Neural cell (in vitro differentiated cells): ENCODE results near the gene SH3TC1. TPM values are rescaled to one million over a fixed set of nuclear protein-coding genes. Genes with fewer than 3 reads are reported as not detected.

Source experiments
- H2AFZ ChIP-seq: fragments of 200-600, 300-800 bp; sonication (generic), shearing (Covaris generic); 2 replicates; pipeline ENCODE4 v1.6.0; 2014; ENCODE audit warnings: low read depth, mild to moderate bottlenecking, antibody characterized with exemption, low read length, moderate library complexity
- H3F3A ChIP-seq: fragments of 200-600 bp; shearing (Covaris generic); 2 replicates; pipeline ENCODE4 v1.6.1; 2016; ENCODE audit warnings: mild to moderate bottlenecking, moderate library complexity, mixed read lengths, antibody characterized with exemption, low read length; ENCODE audit not compliant: insufficient read depth, poor library complexity, severe bottlenecking
- H3K27ac ChIP-seq: fragments of 200-600, 300-800 bp; sonication (generic), shearing (Covaris generic); 2 replicates; pipeline ENCODE4 v1.5.1; 2014; ENCODE audit warnings: mild to moderate bottlenecking, low read length, moderate library complexity
- H3K27me3 ChIP-seq: fragments of 300-800, 200-600 bp; sonication (generic), shearing (Covaris generic); 2 replicates; pipeline ENCODE4 v1.6.0; 2014; ENCODE audit warnings: mild to moderate bottlenecking, low read depth, low read length, moderate library complexity; ENCODE audit not compliant: insufficient read depth
- H3K36me3 ChIP-seq: fragments of 300-800, 200-600 bp; sonication (generic), shearing (Covaris generic); 2 replicates; pipeline ENCODE4 v1.5.1; 2014; ENCODE audit warnings: mild to moderate bottlenecking, antibody characterized with exemption, low read length, moderate library complexity; ENCODE audit not compliant: insufficient read depth
- H3K4me2 ChIP-seq: fragments of 300-800, 200-600 bp; sonication (generic), shearing (Covaris generic); 2 replicates; pipeline ENCODE4 v1.6.0; 2014; ENCODE audit warnings: mild to moderate bottlenecking, low read length
- H3K4me3 ChIP-seq: fragments of 300-800, 200-600 bp; sonication (generic), shearing (Covaris generic); 2 replicates; pipeline ENCODE4 v1.5.1; 2014; ENCODE audit warnings: mild to moderate bottlenecking, low read length, moderate library complexity
- H3K79me2 ChIP-seq: fragments of 200-600 bp; shearing (Covaris generic); replicated peaks from 2 replicates; pipeline ENCODE4 v1.6.0; 2014; ENCODE audit warnings: mild to moderate bottlenecking, low read length, moderate library complexity; ENCODE audit not compliant: insufficient read depth
- H3K9ac ChIP-seq: fragments of 300-800, 200-600 bp; sonication (generic), shearing (Covaris generic); 2 replicates; pipeline ENCODE4 v1.6.1; 2016; ENCODE audit warnings: mild to moderate bottlenecking, low read length, mixed read lengths
- H3K9me2 ChIP-seq: fragments of 200-600 bp; shearing (Covaris generic); 2 replicates; pipeline ENCODE4 v1.6.1; 2016; ENCODE audit warnings: mild to moderate bottlenecking, low read length, mixed read lengths; ENCODE audit not compliant: insufficient read depth
- H3K9me3 ChIP-seq: fragments of 200-600, 300-800 bp; sonication (generic), shearing (Covaris generic); 2 replicates; pipeline ENCODE4 v1.6.1; 2016; ENCODE audit warnings: mild to moderate bottlenecking, mixed run types, low read length, moderate library complexity, mixed read lengths
- H4K20me1 ChIP-seq: fragments of 200-600 bp; shearing (Covaris generic); 2 replicates; pipeline ENCODE4 v1.6.1; 2016; ENCODE audit warnings: mild to moderate bottlenecking, mixed run types; ENCODE audit not compliant: insufficient read depth
- EP300 ChIP-seq: fragments of 450-650 bp; conservative IDR thresholded peaks from 2 replicates; pipeline ENCODE4 v1.6.1; 2014; ENCODE audit warnings: antibody characterized with exemption, mild to moderate bottlenecking, moderate library complexity; ENCODE audit not compliant: poor library complexity, severe bottlenecking
- EZH2 ChIP-seq: fragments of 200-600, 300-800 bp; shearing (Covaris generic), sonication (generic); IDR thresholded peaks from 2 replicates; pipeline ENCODE4 v1.6.1; 2014; ENCODE audit warnings: antibody characterized with exemption, low read length, borderline replicate concordance, mild to moderate bottlenecking; ENCODE audit not compliant: insufficient read depth, poor library complexity, severe bottlenecking
- MXI1 ChIP-seq: fragments of 450-650 bp; conservative IDR thresholded peaks from 2 replicates; pipeline ENCODE4 v1.6.1; 2014; ENCODE audit warnings: antibody characterized with exemption, mild to moderate bottlenecking; ENCODE audit not compliant: poor library complexity, severe bottlenecking
- POLR2AphosphoS5 ChIP-seq: IDR thresholded peaks from 2 replicates; pipeline ENCODE4 v1.6.1; 2012
- RAD21 ChIP-seq: fragments of 450-650 bp; conservative IDR thresholded peaks from 2 replicates; pipeline ENCODE4 v1.6.1; 2014; ENCODE audit warnings: antibody characterized with exemption, mild to moderate bottlenecking, moderate library complexity
- SMC3 ChIP-seq: fragments of 450-650 bp; conservative IDR thresholded peaks from 2 replicates; pipeline ENCODE4 v1.6.1; 2014; ENCODE audit warnings: antibody characterized with exemption, mild to moderate bottlenecking, moderate library complexity; ENCODE audit not compliant: poor library complexity
- TAF1 ChIP-seq: IDR thresholded peaks from 2 replicates; pipeline ENCODE4 v1.6.1; 2012; ENCODE audit warnings: low read depth
- polyA plus RNA-seq: library from polyadenylated mRNA; depleted of rRNA; stranded (reverse); fragments of >200 nt; gene quantifications from 2 replicates; pipeline ENCODE4 v1.2.3, GENCODE V29; 2014
- TF ChIP-seq, protein P1 (sequence below): fragments of 450-650 bp; IDR thresholded peaks from 2 replicates; pipeline ENCODE4 v1.5.1; 2014; ENCODE audit warnings: antibody characterized with exemption, mild to moderate bottlenecking, moderate library complexity; ENCODE audit not compliant: poor library complexity, severe bottlenecking
- TF ChIP-seq, protein P2 (sequence below): IDR thresholded peaks from 2 replicates; pipeline ENCODE4 v1.6.1; 2012; ENCODE audit warnings: borderline replicate concordance

SH3TC1 gene
- polyA plus RNA-seq, 1 donor from 2014 or later: not detected

- Histone ChIP-seq H3K9ac (no peak overlapping the region), H3K4me2 (no peak overlapping the region), H3F3A (no peaks in the 10 kb centered on the region), H3K9me2 (no peaks in the 10 kb centered on the region), H3K27ac (no peak overlapping the region), H3K4me3 (no peak overlapping the region), H3K9me3 (no peaks in the 10 kb centered on the region), H3K36me3 (no peaks in the 10 kb centered on the region), H3K79me2 (no peaks in the 10 kb centered on the region), H4K20me1 (no peaks in the 10 kb centered on the region), H2AFZ (no peak overlapping the region), H3K27me3 (no peaks in the 10 kb centered on the region)
- TF ChIP-seq SMC3 (no peak), POLR2AphosphoS5 (no peak), EP300 (no peak)
- TF ChIP-seq, protein P1, sequence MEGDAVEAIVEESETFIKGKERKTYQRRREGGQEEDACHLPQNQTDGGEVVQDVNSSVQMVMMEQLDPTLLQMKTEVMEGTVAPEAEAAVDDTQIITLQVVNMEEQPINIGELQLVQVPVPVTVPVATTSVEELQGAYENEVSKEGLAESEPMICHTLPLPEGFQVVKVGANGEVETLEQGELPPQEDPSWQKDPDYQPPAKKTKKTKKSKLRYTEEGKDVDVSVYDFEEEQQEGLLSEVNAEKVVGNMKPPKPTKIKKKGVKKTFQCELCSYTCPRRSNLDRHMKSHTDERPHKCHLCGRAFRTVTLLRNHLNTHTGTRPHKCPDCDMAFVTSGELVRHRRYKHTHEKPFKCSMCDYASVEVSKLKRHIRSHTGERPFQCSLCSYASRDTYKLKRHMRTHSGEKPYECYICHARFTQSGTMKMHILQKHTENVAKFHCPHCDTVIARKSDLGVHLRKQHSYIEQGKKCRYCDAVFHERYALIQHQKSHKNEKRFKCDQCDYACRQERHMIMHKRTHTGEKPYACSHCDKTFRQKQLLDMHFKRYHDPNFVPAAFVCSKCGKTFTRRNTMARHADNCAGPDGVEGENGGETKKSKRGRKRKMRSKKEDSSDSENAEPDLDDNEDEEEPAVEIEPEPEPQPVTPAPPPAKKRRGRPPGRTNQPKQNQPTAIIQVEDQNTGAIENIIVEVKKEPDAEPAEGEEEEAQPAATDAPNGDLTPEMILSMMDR: no peak
Observed at GRCh38 chr4:8285976-8286718, 87.1 kb downstream of the SH3TC1 start.

GRCh38 chr4:8286719-8287342 is 87.7 kb downstream of the SH3TC1 start:
- H3K36me3 ChIP-seq: no peaks in the 10 kb centered on the region
- H3K9me3 ChIP-seq: no peaks in the 10 kb centered on the region
- TF ChIP-seq RAD21 (no peak), EP300 (no peak), MXI1 (no peak), POLR2AphosphoS5 (no peak), EZH2 (no peak), TAF1 (no peak), SMC3 (no peak)
- TF ChIP-seq, protein P1: no peak
- TF ChIP-seq, protein P2, sequence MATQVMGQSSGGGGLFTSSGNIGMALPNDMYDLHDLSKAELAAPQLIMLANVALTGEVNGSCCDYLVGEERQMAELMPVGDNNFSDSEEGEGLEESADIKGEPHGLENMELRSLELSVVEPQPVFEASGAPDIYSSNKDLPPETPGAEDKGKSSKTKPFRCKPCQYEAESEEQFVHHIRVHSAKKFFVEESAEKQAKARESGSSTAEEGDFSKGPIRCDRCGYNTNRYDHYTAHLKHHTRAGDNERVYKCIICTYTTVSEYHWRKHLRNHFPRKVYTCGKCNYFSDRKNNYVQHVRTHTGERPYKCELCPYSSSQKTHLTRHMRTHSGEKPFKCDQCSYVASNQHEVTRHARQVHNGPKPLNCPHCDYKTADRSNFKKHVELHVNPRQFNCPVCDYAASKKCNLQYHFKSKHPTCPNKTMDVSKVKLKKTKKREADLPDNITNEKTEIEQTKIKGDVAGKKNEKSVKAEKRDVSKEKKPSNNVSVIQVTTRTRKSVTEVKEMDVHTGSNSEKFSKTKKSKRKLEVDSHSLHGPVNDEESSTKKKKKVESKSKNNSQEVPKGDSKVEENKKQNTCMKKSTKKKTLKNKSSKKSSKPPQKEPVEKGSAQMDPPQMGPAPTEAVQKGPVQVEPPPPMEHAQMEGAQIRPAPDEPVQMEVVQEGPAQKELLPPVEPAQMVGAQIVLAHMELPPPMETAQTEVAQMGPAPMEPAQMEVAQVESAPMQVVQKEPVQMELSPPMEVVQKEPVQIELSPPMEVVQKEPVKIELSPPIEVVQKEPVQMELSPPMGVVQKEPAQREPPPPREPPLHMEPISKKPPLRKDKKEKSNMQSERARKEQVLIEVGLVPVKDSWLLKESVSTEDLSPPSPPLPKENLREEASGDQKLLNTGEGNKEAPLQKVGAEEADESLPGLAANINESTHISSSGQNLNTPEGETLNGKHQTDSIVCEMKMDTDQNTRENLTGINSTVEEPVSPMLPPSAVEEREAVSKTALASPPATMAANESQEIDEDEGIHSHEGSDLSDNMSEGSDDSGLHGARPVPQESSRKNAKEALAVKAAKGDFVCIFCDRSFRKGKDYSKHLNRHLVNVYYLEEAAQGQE: no peak
- no peaks in the 10 kb centered on the region for H3F3A ChIP-seq
- no peak overlapping the region for H3K9ac ChIP-seq
- no peaks in the 10 kb centered on the region for H3K9me2 ChIP-seq
- no peaks in the 10 kb centered on the region for H3K27me3 ChIP-seq
- no peaks in the 10 kb centered on the region for H4K20me1 ChIP-seq
- H2AFZ ChIP-seq: no peak overlapping the region
- no peak overlapping the region for H3K4me2 ChIP-seq
- no peak overlapping the region for H3K27ac ChIP-seq
- H3K4me3 ChIP-seq: no peak overlapping the region
- no peaks in the 10 kb centered on the region for H3K79me2 ChIP-seq
